ENCODE results near the gene ANO8.

- TF ChIP-seq, protein P1, sequence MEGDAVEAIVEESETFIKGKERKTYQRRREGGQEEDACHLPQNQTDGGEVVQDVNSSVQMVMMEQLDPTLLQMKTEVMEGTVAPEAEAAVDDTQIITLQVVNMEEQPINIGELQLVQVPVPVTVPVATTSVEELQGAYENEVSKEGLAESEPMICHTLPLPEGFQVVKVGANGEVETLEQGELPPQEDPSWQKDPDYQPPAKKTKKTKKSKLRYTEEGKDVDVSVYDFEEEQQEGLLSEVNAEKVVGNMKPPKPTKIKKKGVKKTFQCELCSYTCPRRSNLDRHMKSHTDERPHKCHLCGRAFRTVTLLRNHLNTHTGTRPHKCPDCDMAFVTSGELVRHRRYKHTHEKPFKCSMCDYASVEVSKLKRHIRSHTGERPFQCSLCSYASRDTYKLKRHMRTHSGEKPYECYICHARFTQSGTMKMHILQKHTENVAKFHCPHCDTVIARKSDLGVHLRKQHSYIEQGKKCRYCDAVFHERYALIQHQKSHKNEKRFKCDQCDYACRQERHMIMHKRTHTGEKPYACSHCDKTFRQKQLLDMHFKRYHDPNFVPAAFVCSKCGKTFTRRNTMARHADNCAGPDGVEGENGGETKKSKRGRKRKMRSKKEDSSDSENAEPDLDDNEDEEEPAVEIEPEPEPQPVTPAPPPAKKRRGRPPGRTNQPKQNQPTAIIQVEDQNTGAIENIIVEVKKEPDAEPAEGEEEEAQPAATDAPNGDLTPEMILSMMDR (IDR thresholded peaks at IDR 0.05) = no peak
- TF ChIP-seq POLR2A (IDR thresholded peaks at IDR 0.05) = no peak
Measured at GRCh38 chr19:17353386-17353785, 18.7 kb upstream of the ANO8 start.

All from body of pancreas (tissue), 4 donors.